ENCODE results near the gene CDCP2.
"Not testable (repeated sequence)": the region's sequence is repeated elsewhere in the genome, so short reads cannot be mapped to it uniquely, and the experiment has no call there.

Gene CDCP2

DNA sequence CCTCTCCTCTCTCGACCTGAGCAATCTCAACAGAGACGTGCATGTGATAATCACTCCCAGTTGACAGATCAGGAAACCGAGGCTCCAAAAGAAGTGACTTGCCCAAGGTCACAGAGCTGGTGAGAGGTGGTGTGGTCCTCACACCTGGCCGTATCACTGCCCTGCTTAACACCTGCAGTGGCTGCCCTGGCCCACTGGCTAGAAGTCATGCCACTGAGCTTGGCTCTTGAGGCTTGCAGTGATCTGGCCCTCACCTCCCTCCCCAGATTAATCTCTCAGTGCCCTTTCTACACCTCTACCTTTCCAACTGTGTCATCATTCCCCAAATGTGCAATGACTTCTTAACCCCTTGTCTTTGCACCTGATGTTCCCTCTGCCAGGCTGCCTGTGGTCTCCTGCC is 38.8 kb downstream of the CDCP2 start:
- DNase-seq: no peak

DNA sequence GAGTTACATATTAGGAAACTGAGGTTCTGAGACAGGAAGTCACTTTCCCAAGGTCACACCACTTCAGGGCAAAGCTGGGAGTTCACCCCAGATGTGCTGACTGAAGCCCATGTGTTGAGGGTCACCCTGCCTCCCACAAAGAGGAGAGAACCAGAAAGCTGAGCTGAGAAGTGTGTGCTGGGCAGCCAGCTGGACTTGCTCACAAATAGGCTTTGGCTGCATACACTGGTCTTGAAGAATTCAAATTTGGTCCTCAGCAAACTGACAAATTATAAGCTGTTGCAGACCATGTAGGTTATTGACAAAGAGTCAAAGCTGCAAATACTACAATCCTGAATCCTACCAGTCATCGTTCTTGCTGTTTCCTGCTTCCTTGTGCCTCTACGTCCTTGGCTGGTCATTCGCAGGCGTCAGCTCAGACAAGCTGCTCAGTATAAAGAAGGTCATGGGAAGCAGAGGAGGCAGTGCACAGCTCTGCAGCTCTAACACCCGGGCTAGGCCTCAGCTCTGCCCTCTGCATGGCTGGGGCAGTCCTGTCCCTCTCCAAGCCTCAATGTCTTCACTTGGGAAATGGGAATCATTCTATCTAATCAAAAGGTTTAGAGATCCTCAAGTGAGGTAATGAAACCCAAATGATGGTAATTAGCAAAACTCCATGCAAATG is 40.0 kb downstream of the CDCP2 start:
- no peak for DNase-seq

DNA sequence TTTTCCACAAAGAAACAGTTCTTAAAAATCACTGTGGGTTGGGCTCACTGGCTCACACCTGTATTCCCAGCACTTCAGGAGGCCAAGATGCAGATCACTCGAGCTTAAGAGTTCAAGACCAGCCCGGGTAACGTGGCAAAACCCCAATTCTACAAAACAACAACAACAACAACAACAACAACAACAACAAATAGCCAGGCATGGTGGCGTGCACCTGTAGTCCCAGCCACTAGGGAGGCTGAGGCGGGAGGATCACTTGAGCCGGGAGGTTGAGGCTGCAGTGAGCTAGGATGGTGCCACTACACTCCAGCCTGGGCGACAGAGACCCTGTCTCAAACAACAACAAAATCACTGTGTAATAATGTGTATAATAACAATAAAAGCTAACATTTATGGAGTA is 40.8 kb downstream of the CDCP2 start:
- no peak for DNase-seq

- no peak for DNase-seq
Observed at GRCh38 chr1:54111624-54112023, 41.2 kb downstream of the CDCP2 start.

- DNase-seq: no peak
Observed at GRCh38 chr1:54110996-54111395, 41.8 kb downstream of the CDCP2 start.

DNA sequence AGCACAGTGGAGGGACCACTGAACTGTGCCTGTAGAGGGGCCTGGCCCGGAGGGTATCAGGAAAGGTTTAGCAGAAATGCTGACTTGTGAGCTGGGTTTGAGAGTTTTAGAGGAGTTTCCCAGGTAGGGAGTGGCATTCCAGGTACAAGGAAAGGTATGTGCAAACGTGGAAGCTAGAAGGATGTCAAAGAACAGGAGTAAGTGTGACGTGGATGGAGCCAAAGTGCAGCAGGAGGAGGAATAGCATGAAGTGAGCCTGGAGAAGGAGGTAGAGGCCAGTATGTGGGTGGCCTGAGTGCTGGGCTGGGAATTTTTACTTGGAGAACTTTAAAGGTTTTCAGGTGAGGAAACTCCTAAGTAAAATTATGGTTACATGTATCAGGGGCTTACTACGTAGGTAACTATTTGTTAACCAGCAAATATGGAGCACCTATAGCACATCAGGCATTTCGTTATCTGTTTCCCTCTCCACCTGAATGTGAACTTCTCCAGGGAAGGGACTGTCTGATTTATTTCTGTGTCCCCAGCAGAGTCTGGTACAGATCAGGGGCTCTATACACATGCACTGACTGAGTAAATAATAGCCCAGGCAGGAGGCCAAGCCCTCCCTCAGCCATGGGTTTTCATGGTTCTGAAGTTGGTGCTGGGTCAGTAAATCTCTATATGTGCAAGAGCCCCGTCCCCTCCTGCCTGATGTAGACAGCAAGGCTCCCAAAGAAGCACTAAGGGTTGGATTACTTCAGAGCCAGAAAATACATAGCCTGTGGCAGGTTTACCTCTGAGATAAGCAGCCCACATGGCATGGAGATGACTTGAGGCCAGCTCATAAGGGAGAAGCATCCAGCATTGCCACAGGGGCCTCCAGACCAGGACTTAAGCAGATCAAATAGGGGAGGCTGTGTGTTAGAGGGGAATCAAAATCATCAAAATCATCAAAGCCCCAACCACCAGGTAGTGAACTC is 43.4 kb downstream of the CDCP2 start:
- DNase-seq: peak; percentile 11

DNA sequence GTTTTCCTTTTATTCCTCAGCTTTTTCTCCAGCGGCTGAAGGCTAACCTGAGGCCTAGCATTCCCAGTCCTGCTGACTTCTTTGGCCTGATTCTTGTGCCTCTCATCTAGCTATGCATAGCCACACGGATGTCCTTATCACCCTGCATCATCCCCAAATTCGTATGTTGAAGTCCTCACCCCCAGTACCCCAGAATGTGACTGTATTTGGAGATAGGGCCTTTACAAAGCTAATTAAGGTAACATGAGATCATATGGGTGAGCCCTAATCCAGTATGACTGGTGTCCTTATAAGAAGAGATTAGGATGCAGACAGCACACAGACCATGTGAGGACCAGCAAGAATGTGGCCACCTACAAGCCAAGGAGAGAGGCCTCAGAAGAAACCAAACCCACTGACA is 44.6 kb downstream of the CDCP2 start:
- DNase-seq: no peak

GRCh38 chr1:54107131-54107530 is 45.7 kb downstream of the CDCP2 start:
- DNase-seq: no peak

DNA sequence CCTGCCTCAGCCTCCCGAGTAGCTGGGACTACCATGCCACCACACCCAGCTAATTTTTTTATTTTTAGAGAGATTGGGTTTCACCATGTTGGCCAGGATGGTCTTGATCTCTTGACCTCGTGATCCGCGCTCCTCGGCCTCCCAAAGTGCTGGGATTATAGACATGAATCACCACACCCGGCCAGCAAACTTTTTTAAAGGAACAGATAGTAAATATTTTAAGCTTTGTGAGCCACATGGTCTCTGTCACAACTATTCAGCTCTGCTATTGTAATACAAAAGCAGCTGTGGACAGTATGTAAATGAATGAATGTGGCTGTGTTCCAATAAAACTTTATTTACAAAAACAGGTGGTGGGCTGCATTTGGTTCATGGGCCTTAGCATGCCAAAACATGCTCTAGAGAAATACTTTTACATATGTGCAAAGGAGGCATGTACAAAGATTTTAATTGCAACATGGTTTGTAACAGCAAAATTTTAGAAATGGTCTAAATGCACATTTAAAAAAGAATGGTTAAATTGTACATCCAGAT is 47.0 kb downstream of the CDCP2 start:
- no peak for DNase-seq

DNA sequence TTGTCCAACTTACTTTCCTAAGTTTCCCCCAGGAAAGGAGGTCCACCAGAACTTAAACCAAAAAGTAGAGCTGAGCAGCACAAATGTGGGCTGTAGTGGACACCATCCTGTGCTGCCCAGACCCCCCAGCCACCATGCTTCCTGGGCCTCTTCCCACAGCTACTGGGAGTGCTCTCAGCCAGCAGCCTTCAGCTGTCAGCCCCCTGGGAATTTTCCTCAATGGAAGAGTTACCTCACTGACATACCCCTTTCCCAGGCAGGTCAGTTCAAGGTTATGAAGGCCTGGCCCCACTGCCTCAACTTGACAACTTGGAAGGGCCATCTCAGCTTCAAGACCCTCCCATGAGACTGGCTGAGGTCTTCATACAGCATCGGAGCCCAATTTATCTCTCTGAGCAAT is 47.7 kb downstream of the CDCP2 start:
- DNase-seq: no peak

DNA sequence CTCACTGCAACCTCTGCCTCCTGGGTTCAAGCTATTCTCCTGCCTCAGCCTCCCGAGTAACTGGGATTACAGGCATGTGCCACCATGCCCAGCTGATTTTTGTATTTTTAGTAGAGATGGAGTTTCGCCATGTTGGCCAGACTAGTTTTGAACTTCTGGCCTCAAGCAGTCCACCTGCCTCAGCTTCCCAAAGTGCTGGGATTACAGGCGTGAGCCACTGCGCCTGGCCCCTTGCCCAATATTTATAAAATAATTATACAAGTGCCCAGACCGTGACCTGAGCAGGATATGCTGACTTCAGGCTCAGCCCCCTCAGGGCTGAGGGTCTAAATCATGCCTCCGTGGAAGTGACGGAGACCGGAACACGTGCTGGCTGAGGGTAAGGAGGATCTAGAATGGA is 48.2 kb downstream of the CDCP2 start:
- not testable (repeated sequence) for DNase-seq

DNA sequence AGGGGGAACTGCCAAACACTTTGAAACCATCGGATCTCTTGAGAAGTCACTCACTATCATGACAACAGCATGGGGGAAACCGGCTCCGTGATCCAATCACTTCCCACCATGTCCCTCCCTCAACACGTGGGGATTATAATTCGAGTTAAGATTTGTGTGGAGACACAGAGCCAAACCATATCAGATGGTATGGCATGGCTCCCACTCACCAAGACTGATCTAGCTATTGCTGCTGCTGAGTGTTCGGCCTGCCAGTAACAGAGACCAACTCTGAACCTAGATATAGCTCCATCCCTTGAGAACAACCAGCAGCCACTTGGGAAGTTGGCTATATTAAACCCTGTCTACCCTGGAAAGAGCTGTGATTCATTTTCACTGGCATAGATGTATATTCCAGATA is 49.4 kb downstream of the CDCP2 start:
- DNase-seq: no peak

GRCh38 chr1:54100500-54100899 is 52.3 kb downstream of the CDCP2 start:
- no peak for DNase-seq

GRCh38 chr1:54099061-54099610 is 53.7 kb downstream of the CDCP2 start:
- no peak for DNase-seq

DNA sequence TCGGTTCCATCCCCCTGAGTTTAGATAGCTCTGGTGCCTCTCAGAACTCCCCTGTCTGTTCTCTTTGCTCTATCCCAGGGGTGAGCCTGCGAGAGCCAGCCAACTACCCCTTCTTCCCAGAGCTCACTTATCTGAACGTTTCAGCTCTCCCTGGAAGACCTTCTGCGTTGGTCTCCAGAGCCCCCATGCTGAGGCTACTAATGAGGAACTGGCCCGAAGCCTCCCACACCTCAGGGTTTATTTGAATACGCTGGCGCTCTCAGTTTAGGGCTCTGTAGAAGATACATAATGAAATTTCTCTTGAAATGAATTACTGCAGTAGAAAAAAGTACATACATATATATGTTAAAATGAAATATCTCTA is 55.9 kb downstream of the CDCP2 start:
- no peak for DNase-seq

DNA sequence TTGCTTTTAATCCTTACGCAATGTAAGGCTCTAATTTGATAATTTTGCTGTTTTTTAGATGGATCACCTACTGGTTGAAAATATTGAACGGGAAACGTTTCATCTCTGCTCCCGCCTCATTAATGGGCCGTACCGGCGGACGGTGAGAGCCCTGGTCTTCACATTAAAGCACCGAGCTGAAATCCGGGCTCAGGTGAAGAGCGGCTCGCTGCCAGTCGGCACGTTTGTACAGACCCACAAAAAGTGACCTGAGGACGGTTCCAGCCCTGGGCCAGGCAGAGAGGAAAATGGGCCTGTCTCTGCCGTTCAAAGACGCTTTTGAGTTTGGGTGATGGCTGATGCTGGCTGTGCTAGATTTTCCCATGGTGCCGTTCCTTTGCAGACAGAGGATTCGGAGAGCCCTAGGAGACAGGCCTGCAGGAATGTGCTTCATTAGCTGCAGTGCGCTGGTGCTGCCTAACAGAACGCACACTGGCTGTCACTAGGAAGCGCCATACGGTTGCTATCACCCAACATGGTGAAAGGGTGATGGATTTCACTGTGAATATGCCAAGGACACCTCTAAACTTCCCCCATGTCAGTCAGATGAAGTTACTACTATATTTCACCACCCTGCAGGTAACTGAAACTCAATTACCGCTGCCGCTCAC is 56.4 kb downstream of the CDCP2 start:
- no peak for DNase-seq

DNA sequence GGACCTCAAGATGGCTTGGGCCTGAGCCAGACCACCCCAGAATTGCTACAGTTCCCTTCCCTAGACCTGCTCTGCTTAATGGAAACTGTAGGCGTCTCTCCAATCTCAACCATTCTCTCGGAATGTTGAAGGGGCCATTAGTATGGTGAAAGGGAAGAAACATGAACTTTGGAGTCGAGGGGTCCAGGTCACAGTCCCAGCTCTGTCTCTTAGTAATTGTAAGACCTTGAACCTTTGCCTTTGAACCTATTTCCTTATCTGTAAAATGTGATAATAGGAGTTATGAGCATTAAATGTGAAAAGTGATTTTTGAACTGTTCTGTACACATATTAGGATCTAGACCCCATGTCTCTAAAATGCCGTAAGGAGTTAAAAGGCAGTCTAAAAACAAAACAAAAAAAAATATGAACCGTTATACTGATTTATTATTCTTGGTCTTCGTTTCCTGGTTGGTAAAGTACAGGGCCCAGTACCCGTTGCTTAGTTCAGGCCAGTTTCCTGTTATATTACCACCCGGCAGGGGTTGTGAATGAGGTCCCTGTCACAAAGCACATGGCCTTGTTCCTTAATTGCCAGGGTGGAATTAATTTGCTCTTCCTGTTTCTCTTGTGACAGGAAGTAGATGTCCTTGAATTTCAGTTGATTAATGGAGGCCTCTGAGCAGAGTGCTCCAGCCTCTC is 57.1 kb downstream of the CDCP2 start:
- no peak for DNase-seq

- not testable (repeated sequence) for DNase-seq
Observed at GRCh38 chr1:54094730-54095105, 58.1 kb downstream of the CDCP2 start.

- no peak for DNase-seq
Observed at GRCh38 chr1:54094001-54094729, 58.6 kb downstream of the CDCP2 start.

DNA sequence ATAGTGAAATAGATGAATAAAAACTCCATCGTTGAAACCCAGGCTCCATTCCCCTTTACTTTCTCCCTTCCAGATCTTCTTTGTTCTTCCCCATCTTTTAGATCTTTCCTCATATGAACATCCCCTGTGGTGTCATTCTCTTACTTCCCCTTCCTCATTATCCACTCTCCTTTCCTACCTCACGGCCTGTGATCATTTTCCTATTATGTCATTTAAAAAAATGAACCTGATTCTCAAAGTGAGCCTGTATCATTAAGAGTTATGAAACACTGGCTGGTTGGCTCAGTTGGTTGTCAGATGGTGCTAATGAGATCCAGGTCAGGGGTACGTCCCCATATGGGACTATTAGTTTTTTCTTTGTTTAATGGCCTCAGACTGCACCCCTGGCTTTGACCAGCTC is 61.1 kb downstream of the CDCP2 start:
- no peak for DNase-seq

- DNase-seq: no peak
Observed at GRCh38 chr1:54088385-54088784, 64.4 kb downstream of the CDCP2 start.

- DNase-seq: no peak
Observed at GRCh38 chr1:54086754-54087153, 66.0 kb downstream of the CDCP2 start.

All from NCI-H226 (cell line).